Caco-2 (cell line): ENCODE measurements around the gene ST6GALNAC3. TPM values are rescaled to one million over a fixed set of nuclear protein-coding genes. Genes with fewer than 3 reads are reported as not detected.

ENCODE experiments used
- BruUV-seq: library from RNA; stranded (reverse); fragments of 400-500 nt; replicated peaks from 2 replicates; lab custom pipeline; 2021; lab: Mats Ljungman, UMichigan
- CTCF ChIA-PET: fragments of 300-600 bp; sonication (Branson Sonifier 250); formaldehyde crosslinking; loops from one replicate; lab custom pipeline; 2022; ENCODE audit warnings: antibody characterized with exemption; lab: Charles Lee
- POLR2A ChIA-PET: fragments of 300-600 bp; sonication (Branson Sonifier 250); formaldehyde crosslinking; loops from one replicate; lab custom pipeline; 2022; ENCODE audit warnings: antibody characterized with exemption; lab: Charles Lee
- DNase-seq, 2 experiments: peaks; one replicate each; pipeline versions ENCODE4 v3.0.0 to v3.0.0-alpha.2; 2020 to 2022
- H3K27me3 ChIP-seq: replicated peaks from 2 replicates; pipeline ENCODE4 v1.6.0; 2011; ENCODE audit warnings: low read length; ENCODE audit not compliant: control insufficient read depth, insufficient read depth
- H3K36me3 ChIP-seq: 2 replicates; pipeline ENCODE4 v1.5.1; 2011; ENCODE audit warnings: low read length; ENCODE audit not compliant: control insufficient read depth, insufficient read depth
- H3K4me1 ChIP-seq: fragments of 250-450 bp; sonication (Bioruptor Pico); 2 replicates; pipeline ENCODE4 v1.5.1; 2020; ENCODE audit warnings: mild to moderate bottlenecking
- H3K4me3 ChIP-seq: 2 replicates; pipeline ENCODE4 v1.5.1; 2011; ENCODE audit warnings: low read depth, mild to moderate bottlenecking, control low read depth, low read length
- H3K9me3 ChIP-seq: fragments of 250-450 bp; sonication (Bioruptor Pico); 2 replicates; pipeline ENCODE4 v1.5.1; 2020; ENCODE audit warnings: mild to moderate bottlenecking, moderate library complexity
- H3K27ac Mint-ChIP-seq: one replicate; pipeline ENCODE4 v1.8.0; 2022; ENCODE audit warnings: mixed read lengths; ENCODE audit not compliant: unreplicated experiment
- H3K27me3 Mint-ChIP-seq: one replicate; pipeline ENCODE4 v1.8.0; 2022; ENCODE audit warnings: mixed read lengths; ENCODE audit not compliant: insufficient read depth, unreplicated experiment
- H3K36me3 Mint-ChIP-seq: one replicate; pipeline ENCODE4 v1.8.0; 2022; ENCODE audit warnings: mild to moderate bottlenecking, mixed read lengths; ENCODE audit not compliant: insufficient read depth, unreplicated experiment
- H3K4me1 Mint-ChIP-seq: one replicate; pipeline ENCODE4 v1.8.0; 2022; ENCODE audit warnings: low read depth, mixed read lengths; ENCODE audit not compliant: unreplicated experiment
- H3K4me3 Mint-ChIP-seq: one replicate; pipeline ENCODE4 v1.8.0; 2022; ENCODE audit warnings: mild to moderate bottlenecking, moderate library complexity, mixed read lengths; ENCODE audit not compliant: unreplicated experiment
- H3K9me3 Mint-ChIP-seq: one replicate; pipeline ENCODE4 v1.8.0; 2022; ENCODE audit warnings: mixed read lengths; ENCODE audit not compliant: unreplicated experiment
- CTCF ChIP-seq, 2 experiments: fragments of 200-600 bp in 1 of 2; IDR thresholded peaks; 1 replicate in 1 of 2; 2 replicates in 1 of 2; pipeline versions ENCODE4 v1.5.1 to v1.8.0; 2011 to 2022; ENCODE audit warnings: antibody characterized with exemption in 1 of 2, control low read depth in 1 of 2, inconsistent platforms in 1 of 2, low read depth in 1 of 2, low read length in 1 of 2, mild to moderate bottlenecking in 1 of 2, moderate library complexity in 1 of 2; ENCODE audit not compliant: insufficient read depth in 1 of 2, severe bottlenecking in 1 of 2, unreplicated experiment in 1 of 2
- intact Hi-C: fragments of 100-400 bp; cut with micrococcal nuclease; formaldehyde crosslinking; loops from one replicate; pipeline ENCODE4 v1.10.0; 2022; ENCODE audit not compliant: unreplicated experiment
- total RNA-seq: library from RNA; stranded (reverse); gene quantifications from 2 replicates; pipeline ENCODE4 v1.2.3, GENCODE V29; 2022

The ST6GALNAC3 gene
- total RNA-seq, 1 experiment from 2014 or later = 16.0 TPM

- Mint-ChIP-seq H3K27ac (no peak overlapping the region), H3K36me3 (no peaks in the 10 kb centered on the region), H3K4me1 (no peaks in the 10 kb centered on the region), H3K4me3 (no peak overlapping the region), H3K9me3 (no peaks in the 10 kb centered on the region), H3K27me3 (no peaks in the 10 kb centered on the region)
- no TSS peak for BruUV-seq
- intact Hi-C loops = no loop called here
- Histone ChIP-seq H3K27me3 (no peaks in the 10 kb centered on the region), H3K36me3 (no peaks in the 10 kb centered on the region), H3K4me1 (no peaks in the 10 kb centered on the region), H3K4me3 (no peak overlapping the region), H3K9me3 (no peaks in the 10 kb centered on the region)
- POLR2A ChIA-PET = interaction anchor here (0.6 kb wide), 1 partner anchor 307 kb away, joined by 3 read pairs; no protein-coding TSS in a partner anchor
- DNase-seq = no peak
- no peak for TF ChIP-seq CTCF (IDR thresholded peaks at IDR 0.05; ENCODE audit: insufficient read depth in 1 of 2, low read depth in 1 of 2, low read length in 1 of 2, severe bottlenecking in 1 of 2, unreplicated experiment in 1 of 2)
- CTCF ChIA-PET = no interaction called here
These were observed 561.2 kb downstream of the ST6GALNAC3 start for GRCh38 chr1:76635784-76636183.

- no peaks in the 10 kb centered on the region for H3K9me3 ChIP-seq
- Mint-ChIP-seq H3K4me1 (no peaks in the 10 kb centered on the region), H3K36me3 (no peaks in the 10 kb centered on the region), H3K4me3 (no peak overlapping the region), H3K27me3 (no peaks in the 10 kb centered on the region), H3K9me3 (no peaks in the 10 kb centered on the region), H3K27ac (no peak overlapping the region)
- no peaks in the 10 kb centered on the region for H3K36me3 ChIP-seq
- ChIA-PET POLR2A (no interaction called here), CTCF (no interaction called here)
- H3K27me3 ChIP-seq = no peaks in the 10 kb centered on the region
- no peaks in the 10 kb centered on the region for H3K4me1 ChIP-seq
- no peak for TF ChIP-seq CTCF (IDR thresholded peaks at IDR 0.05; ENCODE audit: insufficient read depth in 1 of 2, low read depth in 1 of 2, low read length in 1 of 2, severe bottlenecking in 1 of 2, unreplicated experiment in 1 of 2)
- H3K4me3 ChIP-seq = no peak overlapping the region
- DNase-seq = no peak
- no TSS peak for BruUV-seq
- intact Hi-C loops = no loop called here
These were observed 564.6 kb downstream of the ST6GALNAC3 start for GRCh38 chr1:76639181-76639580.

- H3K27ac Mint-ChIP-seq = no peak overlapping the region
These were observed 565.5 kb downstream of the ST6GALNAC3 start for GRCh38 chr1:76640092-76640491.

More at GRCh38 chr1:76640092-76640491, 565.5 kb downstream of the ST6GALNAC3 start:
- TF ChIP-seq CTCF (IDR thresholded peaks at IDR 0.05; ENCODE audit: insufficient read depth in 1 of 2, low read depth in 1 of 2, low read length in 1 of 2, severe bottlenecking in 1 of 2, unreplicated experiment in 1 of 2) = no peak
- Histone ChIP-seq H3K27me3 (no peaks in the 10 kb centered on the region), H3K4me1 (no peaks in the 10 kb centered on the region), H3K4me3 (no peak overlapping the region), H3K9me3 (no peaks in the 10 kb centered on the region), H3K36me3 (no peaks in the 10 kb centered on the region)
- Mint-ChIP-seq H3K4me3 (no peak overlapping the region), H3K4me1 (no peaks in the 10 kb centered on the region), H3K27me3 (no peaks in the 10 kb centered on the region), H3K36me3 (no peaks in the 10 kb centered on the region), H3K9me3 (no peaks in the 10 kb centered on the region)
- intact Hi-C loops = no loop called here
- no peak for DNase-seq
- CTCF ChIA-PET = no interaction called here
- POLR2A ChIA-PET = no interaction called here
- BruUV-seq = no TSS peak
